Amniotic epithelial cell (primary cell): ENCODE measurements around the gene GPSM1.

Experiments
- DNase-seq: peaks from one replicate; pipeline ENCODE4 v3.0.0-alpha.2; 2010; ENCODE audit warnings: low read depth

The GPSM1 gene

DNA sequence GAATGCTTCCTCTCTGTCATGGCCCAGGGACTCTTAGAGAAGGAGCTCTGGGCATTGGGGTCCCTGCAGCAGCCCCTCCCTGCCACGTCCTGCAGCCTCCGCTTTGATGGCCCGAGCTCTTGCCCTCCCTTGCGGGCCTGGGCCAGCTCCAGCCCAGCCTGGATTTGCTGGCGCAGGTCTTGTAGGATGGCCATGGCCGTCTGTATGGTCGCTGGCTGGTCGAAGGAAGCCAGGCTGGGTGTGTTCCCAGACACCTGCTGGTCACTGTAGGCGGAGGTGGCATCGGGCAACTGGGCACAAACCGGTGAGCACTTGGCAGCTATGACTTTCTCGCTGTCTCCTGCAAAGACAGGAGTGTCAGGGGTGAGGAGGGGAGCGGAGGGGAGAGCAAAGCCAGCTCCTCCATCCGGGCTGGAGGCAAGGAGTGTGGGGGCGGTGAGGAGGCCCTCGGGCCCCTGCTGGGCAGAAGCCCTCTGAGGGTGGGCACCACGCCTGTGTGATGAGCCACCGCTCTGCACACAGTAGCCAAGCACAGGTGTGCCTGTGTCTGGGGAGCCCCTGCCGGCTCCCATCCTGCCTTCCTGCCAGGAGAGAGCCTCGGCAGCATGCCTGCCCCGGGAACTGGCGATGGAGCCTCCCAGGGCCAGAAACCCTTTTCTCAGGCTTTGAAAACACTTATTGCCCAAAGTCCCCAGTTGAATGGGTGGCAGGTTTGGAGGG, 35.9 kb upstream of the GPSM1 start:
- DNase-seq, result no peak

DNA sequence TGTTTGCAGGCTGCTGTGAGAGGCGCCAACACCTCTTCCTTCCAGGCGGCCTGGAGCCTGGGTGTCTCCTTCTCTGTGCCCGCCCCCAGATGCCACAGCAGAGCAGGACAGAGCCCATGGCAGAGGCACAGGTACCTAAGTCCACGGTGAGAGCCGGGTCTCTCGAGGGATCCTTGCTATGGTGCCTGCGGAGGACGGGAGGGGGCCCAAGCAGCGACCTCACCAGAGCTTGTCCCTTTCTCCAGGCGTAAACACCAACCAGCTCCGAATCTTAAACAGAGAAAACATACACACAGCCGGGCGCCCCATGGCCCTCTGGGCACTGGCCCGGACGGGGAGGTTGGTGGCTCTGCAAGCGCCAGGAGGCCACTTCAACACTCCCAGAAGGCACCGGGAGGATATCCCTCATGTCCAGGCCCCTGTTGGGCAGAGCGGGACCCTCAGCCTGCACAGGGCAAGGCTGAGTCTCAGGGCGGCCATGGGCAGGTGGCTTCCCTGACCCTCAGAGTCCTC, 35.3 kb upstream of the GPSM1 start:
- no peak for DNase-seq

DNA sequence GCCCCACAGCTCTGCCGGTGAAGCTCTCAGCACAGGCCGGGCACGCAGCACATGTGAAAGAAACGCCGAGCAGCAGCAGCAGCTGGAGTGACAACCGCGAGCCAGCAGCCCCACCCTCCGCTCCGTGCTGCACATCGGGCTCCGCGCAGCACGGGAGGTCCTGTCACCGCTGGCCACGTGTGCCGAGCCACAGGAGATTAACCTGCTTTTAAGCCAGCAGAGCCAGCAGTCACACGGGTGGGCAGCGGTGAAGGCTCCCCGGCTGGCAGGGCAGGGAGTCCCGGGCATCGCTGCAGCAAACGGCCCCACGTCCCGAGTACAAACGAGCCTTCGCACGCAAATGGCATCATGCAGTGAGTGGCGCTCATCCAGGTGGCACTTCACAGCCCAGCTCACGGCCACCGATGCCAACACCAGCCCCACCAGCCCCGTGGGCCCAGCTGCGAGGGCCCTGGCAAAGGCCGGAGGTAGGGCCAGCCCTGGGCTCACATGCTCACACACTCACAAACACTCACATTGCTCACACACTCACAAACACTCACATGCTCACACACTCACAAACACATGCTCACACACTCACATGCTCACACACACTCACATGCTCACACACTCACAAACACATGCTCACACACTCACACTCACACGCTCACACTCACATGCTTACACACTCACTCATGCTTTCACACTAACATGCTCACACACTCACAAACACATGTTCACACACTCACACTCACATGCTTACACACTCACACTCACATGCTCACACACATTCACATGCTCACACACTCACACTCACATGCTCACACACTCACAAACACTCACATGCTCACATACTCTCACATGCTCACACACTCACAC, 34.5 kb upstream of the GPSM1 start:
- no peak for DNase-seq

DNA sequence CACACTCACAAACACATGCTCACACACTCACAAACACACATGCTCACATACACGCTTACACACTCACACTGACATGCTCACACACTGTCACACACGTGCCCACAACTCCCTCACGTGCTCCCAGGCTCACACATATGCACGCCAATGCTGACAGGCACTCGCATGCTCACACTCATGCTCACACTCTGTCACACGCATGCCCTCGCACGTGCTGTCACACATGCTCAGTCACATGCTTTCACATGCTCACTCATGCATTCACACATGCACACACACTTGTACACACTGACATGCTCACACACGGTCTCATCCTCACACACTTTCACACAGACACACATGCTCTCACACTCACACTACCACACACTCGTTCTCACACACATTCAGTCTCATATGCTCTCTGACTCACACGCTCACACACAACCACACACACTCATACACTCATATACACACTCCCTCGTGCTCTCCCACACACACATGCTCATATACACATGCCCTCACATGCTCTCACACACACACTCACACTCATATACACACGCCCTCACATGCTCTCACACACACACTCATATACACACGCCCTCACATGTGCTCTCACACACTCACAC, 33.8 kb upstream of the GPSM1 start:
- no peak for DNase-seq

DNA sequence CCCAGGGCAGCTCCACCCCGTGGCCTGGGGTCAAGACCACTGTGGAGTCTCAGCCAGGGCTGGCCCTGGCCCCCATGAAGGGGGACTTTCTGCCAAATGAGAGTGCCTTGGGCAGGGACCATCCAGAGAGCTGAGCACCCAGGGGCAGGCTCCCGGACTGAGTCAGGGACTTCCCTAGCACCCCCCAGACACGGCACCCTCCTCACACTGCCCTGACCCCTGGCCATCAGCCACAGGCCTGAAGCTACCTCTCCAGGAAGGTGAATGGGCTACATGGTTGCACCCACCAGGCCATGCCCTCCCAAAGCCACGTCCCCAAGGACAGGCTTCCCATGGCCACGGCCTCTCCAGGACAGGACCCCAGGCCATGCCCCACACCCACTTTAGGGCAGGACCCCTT, 32.9 kb upstream of the GPSM1 start:
- DNase-seq, result no peak

- DNase-seq, result no peak
Measured at GRCh38 chr9:136295055-136295454, 32.3 kb upstream of the GPSM1 start.

GRCh38 chr9:136295542-136296433, 31.6 kb upstream of the GPSM1 start:
- no peak for DNase-seq

- DNase-seq, result no peak
Measured at GRCh38 chr9:136296434-136297015, 30.8 kb upstream of the GPSM1 start.

DNA sequence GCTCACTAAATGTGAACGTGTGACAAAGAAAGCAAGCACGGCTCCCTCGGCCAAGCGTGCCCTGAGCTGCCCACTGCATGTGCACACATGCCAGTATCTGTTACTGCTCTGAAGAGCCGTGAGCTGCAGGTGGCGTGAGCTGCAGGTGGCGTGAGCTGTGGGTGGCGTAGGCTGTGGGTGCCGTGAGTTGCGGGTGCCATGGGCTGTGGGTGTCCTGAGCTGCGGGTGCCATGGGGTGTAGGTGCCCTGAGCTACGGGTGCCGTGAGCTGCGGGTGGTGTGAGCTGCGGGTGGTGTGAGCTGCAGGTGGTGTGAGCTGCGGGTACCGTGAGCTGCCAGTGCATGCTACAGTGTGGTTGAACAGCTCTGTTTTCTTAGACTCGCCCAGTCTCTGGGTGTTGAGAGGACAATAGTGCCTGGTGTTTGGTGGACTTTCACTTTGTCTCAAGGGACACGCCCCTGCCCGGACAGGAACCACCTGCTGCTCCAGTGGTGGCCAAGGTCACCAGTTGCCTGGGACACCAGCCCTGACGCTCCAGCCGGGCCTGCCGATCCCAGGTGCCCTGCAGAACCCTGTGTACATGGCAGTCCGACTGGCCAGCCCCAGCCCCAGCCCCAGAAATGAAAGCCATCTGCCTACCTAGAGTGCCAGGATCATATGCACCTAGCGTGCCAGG, 30.2 kb upstream of the GPSM1 start:
- no peak for DNase-seq

DNA sequence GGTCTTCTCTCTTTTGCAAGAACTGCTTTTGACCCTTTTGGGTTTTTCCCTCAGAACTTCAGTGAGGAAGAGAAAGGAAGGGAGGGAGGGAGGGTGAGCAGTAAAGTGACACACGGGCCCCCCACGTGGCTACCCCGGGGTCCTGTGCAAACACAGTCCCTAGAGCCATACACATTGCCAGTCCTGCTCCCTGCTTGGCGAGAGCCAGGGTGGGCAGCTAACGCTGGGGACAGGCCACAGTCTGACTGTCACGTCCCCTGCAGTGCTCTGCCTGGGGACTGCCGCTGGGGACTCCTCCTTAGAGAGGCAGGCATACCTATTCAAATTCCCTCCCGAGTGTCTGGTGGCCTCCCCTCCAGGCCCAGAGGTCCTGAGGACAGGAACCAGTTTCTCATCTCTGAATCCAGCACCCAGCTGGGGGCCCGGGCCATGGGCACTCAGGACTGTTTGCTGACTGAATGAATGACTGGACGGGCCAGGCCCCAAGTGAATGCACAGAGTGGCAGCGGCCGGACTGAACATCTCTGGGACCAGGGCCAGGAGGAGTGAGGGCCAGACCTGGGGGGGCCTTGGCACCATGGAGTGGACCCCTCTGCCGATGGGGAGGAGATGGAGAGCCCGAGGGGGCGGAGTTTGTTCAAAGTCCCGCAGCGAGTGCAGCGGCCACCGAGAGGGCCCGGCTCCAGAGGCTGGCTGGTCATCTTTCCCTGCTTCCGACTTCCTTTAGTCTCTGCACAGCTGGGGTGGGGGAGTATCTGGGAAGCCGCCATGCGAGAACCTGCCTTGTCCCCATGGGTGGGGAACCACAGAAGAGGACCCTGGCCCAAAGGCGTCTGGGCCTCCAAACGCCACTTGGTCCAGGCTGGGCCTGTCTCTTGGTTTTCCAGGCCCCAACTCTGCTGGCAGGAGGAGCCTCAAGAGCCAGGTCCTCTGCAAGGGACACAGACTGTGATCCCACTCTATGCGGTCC, 29.3 kb upstream of the GPSM1 start:
- DNase-seq, result no peak

DNA sequence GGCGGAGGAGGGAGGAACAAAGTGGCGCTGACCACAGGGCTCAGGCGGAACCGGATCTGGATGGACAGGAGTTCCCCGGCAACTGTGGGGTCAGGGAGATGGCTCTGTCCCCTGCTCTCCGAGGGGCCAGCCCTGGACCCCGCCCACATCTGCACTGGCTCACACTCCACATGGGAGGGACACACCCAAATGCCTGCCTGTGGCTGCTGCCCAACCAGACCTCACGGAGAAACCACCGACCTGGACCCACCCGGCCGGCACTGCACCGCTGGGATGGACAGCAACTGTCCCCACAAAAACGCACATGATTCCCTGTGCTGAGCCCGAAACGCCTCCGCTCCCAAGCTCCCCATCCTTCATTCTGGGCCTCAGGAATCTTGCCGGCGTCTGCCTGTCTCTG, 28.2 kb upstream of the GPSM1 start:
- DNase-seq, result no peak

- DNase-seq, result no peak
Measured at GRCh38 chr9:136299541-136299940, 27.8 kb upstream of the GPSM1 start.

DNA sequence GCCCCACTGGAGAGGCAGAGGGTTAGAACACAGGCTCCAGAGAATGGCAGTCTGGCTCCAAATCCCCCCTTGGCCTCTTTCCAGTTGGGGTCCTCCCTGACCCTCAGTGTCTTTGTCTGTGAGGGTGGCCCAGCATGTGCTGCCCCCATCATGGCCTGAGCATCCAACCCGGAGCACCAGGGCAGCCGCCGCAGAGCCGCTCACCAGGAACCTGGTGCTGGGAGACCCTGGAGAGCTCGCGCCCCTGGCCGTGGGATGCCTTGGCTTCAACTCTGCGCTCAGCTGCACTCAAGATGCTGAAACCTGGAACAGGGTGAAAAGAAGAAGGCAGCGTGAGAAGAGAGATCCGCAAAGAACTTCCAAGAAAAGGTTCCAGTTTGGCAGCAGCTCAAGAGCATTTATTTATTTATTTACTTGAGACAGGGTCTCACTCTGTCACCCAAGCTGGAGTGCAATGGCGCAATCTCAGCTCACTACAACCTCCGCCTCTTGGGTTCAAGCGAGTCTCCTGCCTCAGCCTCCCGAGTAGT, 27.3 kb upstream of the GPSM1 start:
- no peak for DNase-seq

DNA sequence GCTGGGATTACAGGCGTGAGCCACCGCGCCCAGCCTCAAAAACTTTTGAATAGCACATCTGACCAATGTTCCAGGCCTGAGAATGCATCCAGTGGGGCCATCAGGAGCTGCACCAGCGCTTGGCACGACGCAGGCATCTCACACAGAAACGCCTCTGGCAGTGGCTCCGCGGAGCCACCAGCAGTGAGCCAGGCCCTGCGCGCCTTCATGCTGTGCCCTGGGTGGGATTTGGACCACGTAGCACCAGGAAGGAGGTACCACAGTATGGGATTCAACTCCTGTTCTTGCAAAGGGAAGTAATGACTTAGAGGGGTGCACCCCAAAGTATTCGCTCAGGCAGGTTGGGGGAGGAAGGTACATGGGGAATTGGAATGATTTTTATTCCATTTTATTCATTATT, 26.5 kb upstream of the GPSM1 start:
- DNase-seq, result no peak

GRCh38 chr9:136302527-136302926, 24.8 kb upstream of the GPSM1 start:
- DNase-seq, result no peak

GRCh38 chr9:136303066-136303824, 24.1 kb upstream of the GPSM1 start:
- no peak for DNase-seq

DNA sequence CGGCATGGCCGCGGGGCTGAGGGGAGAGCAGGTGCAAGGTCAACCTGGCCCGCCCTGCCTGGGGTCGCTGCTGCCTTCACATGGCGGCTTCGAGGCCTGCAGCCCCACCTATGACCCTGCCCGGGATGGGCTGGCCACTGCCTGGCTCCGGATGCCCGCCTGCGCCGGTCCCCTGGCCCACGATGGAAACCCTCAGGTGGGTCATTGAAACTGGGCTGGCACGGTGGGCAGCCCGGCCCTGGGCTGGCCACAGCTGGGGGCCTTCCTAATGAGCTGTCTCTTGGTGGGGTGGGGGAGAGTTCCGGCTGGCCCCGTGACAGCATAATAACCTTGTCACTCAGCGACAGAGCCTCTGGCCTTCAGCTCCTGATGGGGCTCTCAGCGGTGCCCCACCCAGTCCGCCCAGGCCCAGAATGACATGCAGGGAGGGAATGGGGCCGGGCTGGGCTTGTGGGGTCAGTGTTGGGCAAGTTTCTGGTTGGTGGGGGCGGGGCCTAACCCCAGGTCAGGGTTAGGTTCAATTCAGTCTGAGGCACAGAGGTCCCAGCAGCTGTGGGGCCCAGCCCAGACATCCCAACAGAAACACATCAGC, 23.4 kb upstream of the GPSM1 start, which contains the start of gene CCDC187:
Gene CCDC187 (minus strand): TSS at position 270 of the 592 bp plus-strand sequence. CDS start 264 bp downstream, at position 6.
- DNase-seq, result no peak

DNA sequence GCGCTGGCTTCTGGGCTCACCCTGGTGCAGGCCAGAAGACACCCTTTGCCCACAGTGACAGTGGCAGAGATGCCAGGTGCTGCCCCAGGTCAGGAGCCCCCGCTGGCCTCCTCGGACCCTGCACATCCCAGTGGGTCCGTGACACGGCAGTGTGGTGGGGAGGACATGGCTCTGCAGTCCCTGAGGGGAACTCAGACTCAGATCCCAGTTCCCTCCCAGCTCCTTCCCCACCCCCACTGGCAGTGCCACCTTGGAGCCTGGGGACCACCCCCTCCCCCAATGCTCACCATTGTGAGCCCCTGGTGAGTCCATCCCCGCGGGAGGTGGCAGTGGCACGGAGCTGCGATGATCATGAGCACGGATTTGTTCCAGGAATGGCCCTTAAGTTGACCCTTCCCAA, 22.9 kb upstream of the GPSM1 start:
- DNase-seq, result no peak
